Ovary (tissue), 9 donors: ENCODE measurements around the gene TES. TPM values are rescaled to one million over a fixed set of nuclear protein-coding genes. Genes with fewer than 3 reads are reported as not detected.
"Not testable (repeated sequence)": the region's sequence is repeated elsewhere in the genome, so short reads cannot be mapped to it uniquely, and the experiment has no call there.

Experiments used
- DNase-seq, 5 donors: peaks; one replicate each; pipeline ENCODE4 v3.0.0-alpha.2; 2019 to 2020
- H3K27ac ChIP-seq, 2 donors: fragments of 200-600 bp; one replicate each; pipeline versions ENCODE4 v1.5.1 to v1.8.0; 2019 to 2022
- H3K27me3 ChIP-seq: fragments of 200-600 bp; one replicate; pipeline ENCODE4 v1.8.0; 2022
- H3K36me3 ChIP-seq: fragments of 200-600 bp; sonication (generic); one replicate; pipeline ENCODE4 v1.5.1; 2019
- H3K4me1 ChIP-seq: one replicate; pipeline ENCODE4 v1.8.1; 2013; ENCODE audit warnings: mild to moderate bottlenecking, moderate library complexity; ENCODE audit not compliant: insufficient read depth
- H3K4me3 ChIP-seq: fragments of 200-600 bp; sonication (generic); one replicate; pipeline ENCODE4 v1.5.1; 2017
- H3K9me3 ChIP-seq, 2 donors: fragments of 200-600 bp in 1 of 2; sonication (generic) in 1 of 2; one replicate each; pipeline versions ENCODE4 v1.5.1 to v1.8.1; 2013 to 2019; ENCODE audit warnings: mild to moderate bottlenecking in 1 of 2, moderate library complexity in 1 of 2
- CTCF ChIP-seq, 3 donors: fragments of 450-650 bp in 2 of 3; fragments of 200-600 bp in 1 of 3; IDR thresholded peaks; one replicate each; pipeline versions ENCODE4 v1.5.1 to v1.8.0; 2016 to 2022; ENCODE audit warnings: antibody characterized with exemption in 3 of 3, mild to moderate bottlenecking in 1 of 3
- EP300 ChIP-seq: sonication (generic); formaldehyde crosslinking; IDR thresholded peaks from one replicate; pipeline ENCODE4 v1.6.1; 2017; ENCODE audit warnings: antibody characterized with exemption
- POLR2A ChIP-seq: fragments of 450-650 bp; IDR thresholded peaks from one replicate; pipeline ENCODE4 v1.6.1; 2017; ENCODE audit warnings: antibody characterized with exemption, mild to moderate bottlenecking, moderate library complexity
- WGBS, 3 donors: extraction: QIAGEN DNeasy Blood & Tissue Kit in 1 of 3; methylation state at CpG; one replicate each; pipeline versions ENCODE4 v1.1.5 to v1.1.7; 2013 to 2017; 5-methylcytosine and 5-hydroxymethylcytosine counted together
- intact Hi-C, 4 donors: fragments of 100-400 bp; cut with DNase I; formaldehyde crosslinking; loops; one replicate each; pipeline versions ENCODE4 v1.11.0 to v1.15.1; 2022 to 2023
- polyA plus RNA-seq, 2 donors: library from polyadenylated mRNA; stranded (reverse); fragments of 200-250 nt in 1 of 2; fragments of 350-450 nt in 1 of 2; fragmentation: Illumina TruSeq in 1 of 2; extraction: RNeasy Lipid Tissue Mini Kit (QIAGEN cat#74804) in 1 of 2; gene quantifications; one replicate each; pipeline ENCODE4 v1.2.3, GENCODE V29; 2013 to 2014
- total RNA-seq, 7 donors: library from RNA; depleted of rRNA in 2 of 7; stranded (reverse); fragments of >200 nt in 2 of 7; fragmentation: NEBNext Ultra II Directional in 3 of 7; extraction: Animal tissue kit (Norgen Biotek cat#: 25700) in 3 of 7; gene quantifications; one replicate each; pipeline versions ENCODE4 v1.1.0 to v1.2.4, GENCODE V29; 2016 to 2023
- donor health status: DM: no; HTN: no; CAD: no; lungs with moderate emphysema.
- donor health status: DM: no; HTN: no; CAD: no.
- donor health status: Bipolar disorder and iron deficiency.
- donor health status: DM: yes; HTN: yes; CAD: no.
- donor health status: DM: no; HTN: no; CAD: no.
- donor health status: DM: yes; HTN: yes; CAD: no.

The TES gene
- total and polyA plus RNA-seq, 9 donors = 6.0 to 65.0 (median 11.1) TPM

DNA sequence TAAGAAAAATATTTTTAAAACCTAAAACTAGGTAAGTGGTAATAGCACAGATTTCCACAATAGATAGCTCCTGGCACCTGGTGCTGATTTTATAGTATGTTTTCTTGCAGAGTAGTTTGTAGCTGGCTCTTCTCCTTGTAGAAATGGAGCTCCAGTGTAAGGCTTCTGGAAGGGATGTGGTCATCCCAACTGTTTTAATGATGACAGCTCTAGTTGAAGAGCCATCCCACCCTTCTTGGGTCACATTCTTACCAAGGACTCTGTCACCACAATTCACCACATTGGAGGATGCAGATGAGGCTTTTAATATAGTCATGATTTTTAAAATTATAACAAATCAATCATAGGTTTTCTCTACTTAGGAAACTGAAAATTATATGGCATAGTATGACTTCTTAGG lies 31.0 kb downstream of the TES start:
- peaks cover 0 to 5% of the 10 kb centered on the region in 2 donors for H3K9me3 ChIP-seq
- H3K4me3 ChIP-seq = no peak overlapping the region
- DNase-seq = no peak
- no peaks in the 10 kb centered on the region for H3K4me1 ChIP-seq
- H3K36me3 ChIP-seq = no peaks in the 10 kb centered on the region
- no peaks in the 10 kb centered on the region for H3K27me3 ChIP-seq
- intact Hi-C loops = no loop called here
- TF ChIP-seq POLR2A (no peak), EP300 (no peak), CTCF (IDR thresholded peaks at IDR 0.05) (no peak)
- H3K27ac ChIP-seq = no peak overlapping the region

GRCh38 chr7:116242178-116242577 lies 31.8 kb downstream of the TES start:
- Histone ChIP-seq H3K4me1 (no peaks in the 10 kb centered on the region), H3K27ac (no peak overlapping the region), H3K9me3 (peaks cover 0 to 5% of the 10 kb centered on the region in 2 donors), H3K27me3 (no peaks in the 10 kb centered on the region), H3K36me3 (no peaks in the 10 kb centered on the region), H3K4me3 (no peak overlapping the region)
- WGBS, 3 donors = 79 to 89% (median 85%) methylated on average over 1 of the region's 1 CpG
- intact Hi-C loops = no loop called here
- TF ChIP-seq POLR2A (no peak), CTCF (IDR thresholded peaks at IDR 0.05) (no peak), EP300 (no peak)
- no peak for DNase-seq

DNA sequence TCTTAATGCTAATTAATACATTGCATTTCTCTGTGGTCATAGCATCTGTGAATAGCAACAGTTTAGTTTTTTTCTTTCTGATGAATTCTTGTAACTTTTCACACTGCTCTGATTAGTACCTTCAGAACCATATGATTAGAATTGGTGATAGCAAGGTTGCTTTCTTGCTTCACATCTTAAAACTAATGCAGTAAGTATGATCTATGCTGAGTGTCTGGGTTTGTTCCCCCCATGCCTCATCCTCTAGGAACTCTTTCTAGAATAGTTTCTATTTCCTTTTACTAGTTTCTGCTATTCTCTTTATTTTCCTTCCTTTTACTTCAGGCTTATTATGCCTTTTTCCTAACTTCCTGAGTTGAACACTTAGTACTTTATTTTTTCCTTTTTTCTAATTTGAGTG lies 32.4 kb downstream of the TES start:
- no peak for DNase-seq

GRCh38 chr7:116244803-116245202 lies 34.5 kb downstream of the TES start:
- intact Hi-C loops, H3K9me3 ChIP-seq, H3K27me3 ChIP-seq, H3K36me3 ChIP-seq, DNase-seq, H3K4me3 ChIP-seq, H3K27ac ChIP-seq, H3K4me1 ChIP-seq: not testable (repeated sequence)
- WGBS, 3 donors = 97 to 99% (median 98%) methylated on average over 5 of the region's 5 CpGs

More for the DNA sequence above, 32.4 kb downstream of the TES start:
- H3K27me3 ChIP-seq = no peaks in the 10 kb centered on the region
- intact Hi-C loops = no loop called here
- H3K9me3 ChIP-seq = peaks cover 0 to 5% of the 10 kb centered on the region in 2 donors
- H3K27ac ChIP-seq = no peak overlapping the region
- no peak overlapping the region for H3K4me3 ChIP-seq
- no peaks in the 10 kb centered on the region for H3K36me3 ChIP-seq
- no peaks in the 10 kb centered on the region for H3K4me1 ChIP-seq
- TF ChIP-seq POLR2A (no peak), CTCF (IDR thresholded peaks at IDR 0.05) (no peak), EP300 (no peak)

DNA sequence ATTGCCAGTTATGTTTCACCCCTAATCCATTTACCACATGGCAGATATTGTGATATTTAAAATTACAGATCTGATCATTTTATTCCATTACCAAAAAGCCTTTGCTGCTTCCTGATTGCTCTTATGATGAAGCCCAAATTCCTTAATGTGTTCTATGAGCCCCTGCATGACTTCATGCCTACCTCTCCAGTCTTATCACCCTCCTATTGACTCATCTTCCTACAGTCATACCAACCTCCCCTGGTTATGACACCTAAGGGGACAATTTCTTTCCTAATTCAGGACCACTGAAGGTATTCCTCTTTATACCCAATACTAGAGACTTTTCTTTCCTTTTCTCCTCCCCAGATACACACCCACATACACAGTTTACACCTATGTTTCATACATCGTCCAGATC lies 36.0 kb downstream of the TES start:
- Histone ChIP-seq H3K27ac (no peak overlapping the region), H3K36me3 (no peaks in the 10 kb centered on the region), H3K27me3 (no peaks in the 10 kb centered on the region), H3K4me3 (no peak overlapping the region), H3K9me3 (peaks cover 0 to 5% of the 10 kb centered on the region in 2 donors), H3K4me1 (no peaks in the 10 kb centered on the region)
- TF ChIP-seq EP300 (no peak), POLR2A (no peak), CTCF (IDR thresholded peaks at IDR 0.05) (no peak)
- intact Hi-C loops = no loop called here
- WGBS, 3 donors = 87 to 98% (median 93%) methylated on average over 1 of the region's 1 CpG
- no peak for DNase-seq
